ENCODE measurements around the gene SPACA4.
"Not testable (repeated sequence)": the region's sequence is repeated elsewhere in the genome, so short reads cannot be mapped to it uniquely, and the experiment has no call there.

SPACA4 gene

GRCh38 chr19:48618916-48619691, 12.6 kb downstream of the SPACA4 start, which contains the start of the genes RPL18 and SPHK2:
Gene RPL18 (minus strand): TSS chr19:48619178. CDS start chr19:48619143, 35 bp downstream.
Gene SPHK2 (plus strand): TSS chr19:48619506. CDS start chr19:48620515, 1,009 bp downstream.
- peak; percentile 98 for DNase-seq (ENCODE audit: low spot score)

GRCh38 chr19:48619692-48620585, 13.4 kb downstream of the SPACA4 start:
- no peak for DNase-seq (ENCODE audit: low spot score)

- no peak for DNase-seq (ENCODE audit: low spot score)
Observed at GRCh38 chr19:48623556-48624066, 17.1 kb downstream of the SPACA4 start.

GRCh38 chr19:48624067-48624594, 17.6 kb downstream of the SPACA4 start:
- peak; percentile 97 for DNase-seq (ENCODE audit: low spot score)

- no peak for DNase-seq (ENCODE audit: low spot score)
Observed at GRCh38 chr19:48624791-48625723, 18.5 kb downstream of the SPACA4 start.

GRCh38 chr19:48625891-48626327, 19.4 kb downstream of the SPACA4 start:
- DNase-seq (ENCODE audit: low spot score) = no peak

GRCh38 chr19:48627201-48627864, 20.8 kb downstream of the SPACA4 start:
- DNase-seq (ENCODE audit: low spot score) = peak; percentile 56

GRCh38 chr19:48627865-48628314, 21.3 kb downstream of the SPACA4 start:
- no peak for DNase-seq (ENCODE audit: low spot score)

- no peak for DNase-seq (ENCODE audit: low spot score)
Observed at GRCh38 chr19:48628486-48629296, 22.1 kb downstream of the SPACA4 start.

GRCh38 chr19:48629297-48629598, 22.7 kb downstream of the SPACA4 start:
- DNase-seq (ENCODE audit: low spot score) = no peak

- no peak for DNase-seq (ENCODE audit: low spot score)
Observed at GRCh38 chr19:48629599-48630295, 23.2 kb downstream of the SPACA4 start.

- no peak for DNase-seq (ENCODE audit: low spot score)
Observed at GRCh38 chr19:48630296-48631063, 23.9 kb downstream of the SPACA4 start.

GRCh38 chr19:48631225-48631624, 24.7 kb downstream of the SPACA4 start:
- no peak for DNase-seq (ENCODE audit: low spot score)

GRCh38 chr19:48632286-48632685, 25.7 kb downstream of the SPACA4 start:
- DNase-seq (ENCODE audit: low spot score) = not testable (repeated sequence)

- no peak for DNase-seq (ENCODE audit: low spot score)
Observed at GRCh38 chr19:48632692-48633147, 26.2 kb downstream of the SPACA4 start.

- DNase-seq (ENCODE audit: low spot score) = no peak
Observed at GRCh38 chr19:48633148-48634035, 26.9 kb downstream of the SPACA4 start.

- no peak for DNase-seq (ENCODE audit: low spot score)
Observed at GRCh38 chr19:48634036-48634342, 27.4 kb downstream of the SPACA4 start.
